GM19397 (cell line): ENCODE data around the gene RNF207.

Experiments used
- ATAC-seq: cut with Tn5 transposase; IDR thresholded peaks from one replicate; pipeline ENCODE4 v1.9.1; 2021; ENCODE audit warnings: mild to moderate bottlenecking, moderate library complexity; ENCODE audit not compliant: unreplicated experiment

RNF207 gene

DNA sequence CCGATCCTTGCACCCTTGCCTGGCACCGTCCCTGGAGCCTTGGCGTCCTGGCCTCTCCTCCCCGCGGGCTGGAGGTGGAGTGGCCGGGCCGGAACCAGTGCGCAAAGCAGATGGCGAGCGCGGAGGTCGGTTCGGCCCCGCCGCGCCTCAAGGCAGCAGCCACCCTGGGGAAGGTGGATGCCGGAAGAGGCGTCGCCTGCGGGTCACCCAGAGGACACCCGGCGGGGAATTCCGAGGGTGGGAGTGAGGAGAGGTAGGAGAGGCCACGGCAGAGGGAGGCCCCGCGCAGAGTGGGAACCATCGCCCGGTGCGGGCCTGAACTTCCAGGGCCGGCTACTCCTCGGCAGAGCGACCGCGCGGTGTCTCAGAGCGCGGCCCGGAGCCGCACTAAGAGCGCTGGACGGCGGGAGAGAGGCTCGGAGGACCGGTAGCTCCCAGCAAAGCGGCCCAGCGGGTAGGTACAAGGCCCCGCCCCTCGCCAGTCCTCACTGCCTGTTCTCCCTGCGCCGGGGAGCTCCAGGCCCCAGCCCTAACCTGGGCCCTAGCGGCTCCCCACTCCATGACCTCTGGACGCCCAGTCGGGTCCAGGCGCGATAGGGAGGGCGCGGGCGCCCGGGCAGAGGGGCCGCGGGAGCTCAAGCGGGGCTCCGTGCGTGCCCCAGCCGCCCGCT is at the start of gene RNF207:
Gene RNF207 (plus strand): TSS at position 271 of the 671 bp plus-strand sequence. CDS start 417 bp downstream, outside the sequence.
- peak; percentile 46 for ATAC-seq

GRCh38 chr1:6157132-6157527 is 48.8 kb upstream of the RNF207 start:
- ATAC-seq, result no peak

DNA sequence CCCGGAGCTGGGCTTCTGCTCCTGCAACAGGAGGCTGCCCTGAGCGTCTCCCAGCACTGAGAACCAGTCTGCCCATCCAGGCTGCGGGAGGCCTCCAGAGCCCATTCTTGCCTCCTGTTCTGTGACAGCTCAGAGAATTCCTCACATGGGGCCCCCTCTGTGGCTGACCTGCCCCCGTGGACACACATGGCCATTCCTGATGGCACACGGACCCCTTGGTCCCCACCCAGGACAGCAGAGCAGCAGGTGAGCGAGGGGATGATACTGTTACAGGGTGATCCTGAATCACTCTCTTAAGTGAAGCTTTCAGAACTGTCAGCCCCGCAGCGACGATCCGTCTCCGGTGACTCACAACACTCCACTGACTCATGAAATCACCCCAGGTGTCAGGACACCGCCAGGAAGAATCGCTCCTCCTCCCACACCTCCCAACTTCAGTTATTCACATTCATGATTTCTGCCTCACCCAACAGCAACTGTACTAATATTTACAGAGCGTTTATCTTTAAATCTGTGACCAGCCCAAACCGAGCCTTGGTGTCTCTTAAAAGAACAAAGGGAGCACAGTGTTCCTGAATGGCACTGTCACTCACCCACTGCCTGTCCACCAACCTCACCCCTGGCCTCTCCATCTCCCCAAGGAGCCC is 48.3 kb upstream of the RNF207 start:
- ATAC-seq, result no peak

- ATAC-seq, result no peak
Observed at GRCh38 chr1:6158181-6158580, 47.7 kb upstream of the RNF207 start.

GRCh38 chr1:6162341-6162740 is 43.6 kb upstream of the RNF207 start:
- ATAC-seq, result no peak

GRCh38 chr1:6162773-6163172 is 43.1 kb upstream of the RNF207 start:
- no peak for ATAC-seq

- no peak for ATAC-seq
Observed at GRCh38 chr1:6163191-6163972, 42.5 kb upstream of the RNF207 start.

GRCh38 chr1:6163973-6164617 is 41.8 kb upstream of the RNF207 start:
- ATAC-seq, result no peak

DNA sequence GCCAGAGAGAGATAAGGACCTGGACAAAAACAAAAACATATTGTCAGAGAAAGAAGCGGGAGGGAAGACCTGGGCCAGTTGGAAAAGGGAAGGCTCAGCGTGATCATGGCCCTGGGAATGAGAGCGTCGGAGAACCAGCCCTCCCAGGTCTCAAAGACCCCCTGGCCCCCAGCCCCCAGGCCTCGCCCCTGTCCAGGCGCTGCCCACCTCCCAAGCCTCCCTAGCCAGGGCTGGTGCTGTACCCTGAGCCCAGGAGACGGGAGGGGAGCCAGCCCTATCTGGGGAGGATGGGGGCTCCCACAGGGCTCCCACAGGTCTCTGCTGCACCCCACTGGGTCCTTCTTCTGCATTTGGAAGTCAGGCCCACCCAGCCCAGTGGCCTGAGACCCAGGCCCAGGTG is 40.9 kb upstream of the RNF207 start:
- no peak for ATAC-seq

GRCh38 chr1:6165441-6165985 is 40.4 kb upstream of the RNF207 start:
- no peak for ATAC-seq

DNA sequence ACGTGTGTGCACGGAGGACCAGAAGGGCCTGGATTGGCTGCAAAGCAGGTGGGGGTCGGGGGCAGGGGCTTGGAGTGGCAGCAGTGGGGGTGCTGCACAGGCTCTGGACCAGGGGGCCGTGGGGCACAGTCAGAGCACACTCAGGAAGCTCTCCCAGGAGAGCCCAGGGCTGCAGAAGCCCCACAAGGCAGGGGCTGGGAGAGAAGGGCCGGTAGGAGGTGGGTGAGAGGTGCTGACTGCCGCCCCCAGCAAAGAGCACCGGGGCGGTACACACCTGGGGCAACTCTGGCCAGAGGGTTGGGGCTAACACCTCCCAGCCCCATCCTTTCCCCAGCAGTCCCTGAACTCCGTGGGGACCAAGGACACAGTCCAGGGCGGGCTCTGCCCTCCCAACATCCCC is 39.7 kb upstream of the RNF207 start:
- ATAC-seq, result no peak

DNA sequence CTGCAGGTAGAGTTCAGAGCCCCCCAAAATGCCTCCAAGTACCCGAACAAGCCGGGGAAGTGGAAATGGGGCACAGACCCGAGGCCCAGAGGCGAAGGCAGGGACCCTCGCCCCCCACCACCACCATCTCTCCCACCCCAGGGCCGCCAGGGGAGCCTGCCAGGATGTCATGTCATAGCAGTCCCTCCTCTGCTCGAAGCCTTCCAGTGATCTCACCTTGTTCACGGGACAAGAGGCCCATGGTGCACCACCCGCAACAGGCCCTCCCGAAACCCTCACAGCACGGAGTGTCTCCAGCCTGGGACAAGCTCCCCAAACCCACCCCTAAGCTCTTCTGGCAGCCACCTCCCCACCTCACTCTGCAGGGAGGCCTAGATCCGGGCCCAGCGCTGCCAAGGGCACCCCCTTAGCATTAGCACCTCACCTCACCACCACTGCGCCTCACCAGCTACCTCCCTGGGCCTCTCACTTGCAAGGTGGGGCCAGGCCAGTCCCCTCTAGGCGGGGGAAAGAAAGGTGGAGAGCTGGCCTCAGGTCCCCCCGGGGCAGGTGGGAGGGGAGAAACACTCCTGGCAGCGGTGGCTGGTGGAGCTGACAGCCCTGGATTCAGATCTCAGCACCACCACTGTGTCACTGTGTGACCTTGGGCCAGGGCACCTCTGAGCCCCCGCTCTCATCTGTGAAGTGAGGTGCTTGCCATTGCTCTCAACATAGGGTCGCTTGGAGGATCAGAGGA is 39.1 kb upstream of the RNF207 start:
- ATAC-seq, result no peak

DNA sequence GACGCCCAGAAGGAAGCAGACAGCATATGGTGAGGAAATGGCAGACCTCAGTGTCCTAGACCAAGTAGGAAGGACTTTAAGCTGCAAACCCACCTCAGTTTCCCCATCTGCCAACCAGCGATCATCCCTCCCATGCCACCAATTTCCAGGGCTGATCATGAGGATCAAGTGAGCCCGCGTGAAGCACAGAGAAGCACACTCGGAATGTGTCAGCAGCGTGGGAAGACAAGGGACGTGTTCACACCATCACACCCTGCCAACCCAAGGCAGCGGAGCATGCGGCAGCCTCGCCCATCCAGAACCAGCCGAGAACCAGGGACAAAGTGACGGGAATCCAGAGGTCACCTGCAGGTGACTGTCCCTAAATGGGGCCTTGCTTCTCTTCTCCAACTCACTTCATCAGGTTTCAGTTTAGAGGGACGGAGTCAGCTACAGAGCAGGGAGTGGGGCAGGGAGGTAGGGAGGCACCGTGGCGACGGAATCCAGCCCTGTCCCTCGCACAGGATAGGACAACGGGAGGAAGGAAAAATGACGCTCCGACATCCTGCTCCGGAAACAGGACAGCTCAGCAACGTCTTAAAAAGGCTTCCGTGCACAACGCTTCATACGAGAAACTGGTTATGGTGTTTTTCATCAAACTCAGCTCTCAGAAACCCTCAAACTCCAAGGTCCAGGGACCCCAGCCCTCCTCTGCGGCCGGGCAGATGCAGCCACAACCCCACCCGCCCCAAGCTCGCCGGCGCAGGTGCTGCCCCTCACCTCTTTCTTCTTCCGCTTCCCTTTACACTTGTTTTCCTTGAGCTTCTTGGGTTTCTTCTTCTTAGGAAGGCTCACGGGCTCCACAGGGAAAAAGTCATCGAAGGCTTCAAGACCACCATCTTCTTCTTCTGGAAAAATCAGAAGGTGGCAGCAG is 38.3 kb upstream of the RNF207 start:
- ATAC-seq, result no peak

DNA sequence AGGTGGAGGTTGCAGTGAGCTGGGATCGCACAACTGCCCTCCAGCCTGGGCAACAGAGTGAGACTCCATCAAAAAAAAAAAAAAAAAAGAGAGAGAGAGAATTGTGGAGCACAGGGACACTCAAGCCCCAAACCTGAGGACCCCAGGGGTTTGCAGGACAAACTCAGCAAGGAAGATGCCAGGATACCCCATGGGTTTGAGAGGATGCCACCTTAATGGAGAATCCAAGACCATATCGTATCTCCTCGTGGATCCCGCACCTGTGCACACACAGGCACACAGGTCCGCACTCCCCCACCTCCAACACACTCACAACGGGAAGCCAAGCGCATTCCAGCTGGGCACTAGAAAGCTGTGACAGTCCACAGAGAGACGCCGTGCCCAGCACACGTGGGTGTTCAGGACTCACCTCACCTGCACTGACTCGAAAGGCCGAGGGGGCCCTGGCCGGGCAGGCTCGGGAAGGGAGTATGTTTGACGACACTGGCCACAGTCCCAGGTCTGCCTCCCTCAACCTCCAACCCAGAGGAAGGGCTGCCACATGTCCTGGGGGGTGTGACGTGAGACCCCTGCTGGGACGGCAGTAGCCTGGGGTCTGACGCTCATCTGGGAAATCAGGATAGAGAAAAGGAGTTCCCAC is 36.9 kb upstream of the RNF207 start:
- no peak for ATAC-seq

DNA sequence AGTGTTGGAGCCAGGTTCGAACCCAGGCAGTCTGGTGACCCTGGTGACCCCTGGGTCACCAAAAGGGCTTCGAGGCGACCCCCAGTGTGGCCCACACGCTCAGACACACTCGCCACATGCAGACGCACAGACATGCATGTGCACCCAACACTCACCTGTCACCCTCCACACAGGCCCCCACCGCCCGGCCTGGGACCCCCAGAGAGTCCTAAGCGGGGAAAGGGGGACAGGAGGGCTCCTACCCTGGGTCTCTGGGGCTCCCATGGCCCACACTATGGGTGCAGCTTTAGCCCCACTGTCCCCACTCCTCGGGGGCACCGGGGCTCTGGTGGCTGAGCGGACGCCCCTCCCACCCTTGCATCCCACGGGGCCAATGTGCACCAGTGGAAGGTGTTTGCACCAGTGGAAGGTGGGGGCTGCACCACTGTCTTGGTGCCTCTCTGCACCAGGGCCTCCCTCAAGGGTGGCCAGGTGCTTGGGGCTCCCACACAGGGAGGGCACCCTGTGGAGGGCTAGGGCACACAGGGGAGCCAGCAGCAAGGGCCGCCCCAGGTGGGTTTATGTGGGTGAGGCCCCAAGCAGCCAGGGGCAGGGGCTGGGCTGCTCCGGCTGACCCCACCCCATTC is 35.7 kb upstream of the RNF207 start:
- no peak for ATAC-seq

- ATAC-seq, result no peak
Observed at GRCh38 chr1:6170742-6171201, 35.1 kb upstream of the RNF207 start.

DNA sequence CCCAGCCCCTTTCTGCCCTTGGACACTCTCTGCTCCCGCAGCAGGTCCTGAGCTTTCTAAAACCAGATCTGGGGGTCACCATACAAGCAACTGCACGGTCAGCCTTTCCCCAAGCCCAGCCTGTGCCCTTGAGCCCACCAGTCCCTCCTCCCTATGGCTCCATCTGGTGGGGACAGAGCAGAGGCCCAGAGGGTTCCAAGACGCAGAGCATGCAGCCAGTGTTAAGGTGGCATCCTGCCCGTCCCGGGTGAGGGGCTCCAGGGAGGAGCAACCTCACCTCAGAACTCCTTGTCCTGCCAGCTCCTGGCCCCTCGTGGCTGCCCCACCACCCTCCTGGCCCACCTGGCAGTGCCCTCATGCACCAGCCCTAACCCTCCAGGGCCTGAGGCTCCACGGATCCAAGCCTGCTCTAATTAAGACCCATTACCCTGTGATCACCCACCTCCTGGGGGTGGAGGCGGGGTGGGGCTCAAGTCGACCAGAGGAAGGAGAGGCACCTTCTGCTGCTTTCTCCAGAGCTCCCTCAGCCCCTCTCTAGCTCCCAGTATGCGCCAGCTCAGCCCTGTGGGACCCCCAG is 34.3 kb upstream of the RNF207 start:
- no peak for ATAC-seq

GRCh38 chr1:6172549-6172948 is 33.4 kb upstream of the RNF207 start:
- no peak for ATAC-seq
